Hepatocyte (in vitro differentiated cells): ENCODE results near the gene ARMH4. TPM values are rescaled to one million over a fixed set of nuclear protein-coding genes. Genes with fewer than 3 reads are reported as not detected.

Experiments used
- DNase-seq: peaks from one replicate; pipeline ENCODE4 v3.0.0-alpha.2; 2016; ENCODE audit warnings: low spot score
- H2AFZ ChIP-seq: fragments of 200-600 bp; sonication (generic); 2 replicates; pipeline ENCODE4 v1.6.0; 2016; ENCODE audit warnings: antibody characterized with exemption, mild to moderate bottlenecking
- H3K27ac ChIP-seq: fragments of 200-600 bp; sonication (generic); 2 replicates; pipeline ENCODE4 v1.5.1; 2016; ENCODE audit warnings: mild to moderate bottlenecking
- H3K27me3 ChIP-seq: fragments of 200-600 bp; sonication (generic); 2 replicates; pipeline ENCODE4 v1.6.1; 2016
- H3K36me3 ChIP-seq: fragments of 200-600 bp; sonication (generic); replicated peaks from 2 replicates; pipeline ENCODE4 v1.5.1; 2016; ENCODE audit warnings: low read depth; ENCODE audit not compliant: insufficient read depth
- H3K4me1 ChIP-seq: fragments of 200-600 bp; sonication (generic); 2 replicates; pipeline ENCODE4 v1.5.1; 2016; ENCODE audit warnings: mild to moderate bottlenecking, moderate library complexity; ENCODE audit not compliant: insufficient read depth
- H3K4me2 ChIP-seq: fragments of 200-600 bp; sonication (generic); 2 replicates; pipeline ENCODE4 v1.6.0; 2016
- H3K4me3 ChIP-seq: fragments of 200-600 bp; sonication (generic); 2 replicates; pipeline ENCODE4 v1.5.1; 2016; ENCODE audit warnings: mild to moderate bottlenecking
- H3K79me2 ChIP-seq: fragments of 200-600 bp; sonication (generic); 2 replicates; pipeline ENCODE4 v1.6.0; 2017; ENCODE audit warnings: mild to moderate bottlenecking
- H3K9me2 ChIP-seq: fragments of 200-600 bp; sonication (generic); replicated peaks from 2 replicates; pipeline ENCODE4 v1.6.0; 2017; ENCODE audit warnings: mild to moderate bottlenecking; ENCODE audit not compliant: insufficient read depth
- H3K9me3 ChIP-seq: fragments of 200-600 bp; sonication (generic); 2 replicates; pipeline ENCODE4 v1.5.1; 2016; ENCODE audit warnings: low read depth, mild to moderate bottlenecking
- H4K20me1 ChIP-seq: fragments of 200-600 bp; sonication (generic); 2 replicates; pipeline ENCODE4 v1.6.0; 2016; ENCODE audit warnings: mild to moderate bottlenecking; ENCODE audit not compliant: insufficient read depth, poor library complexity, severe bottlenecking
- EZH2 ChIP-seq: fragments of 200-600 bp; sonication (generic); IDR thresholded peaks from 2 replicates; pipeline ENCODE4 v1.6.1; 2016; ENCODE audit warnings: antibody characterized with exemption, mild to moderate bottlenecking, borderline replicate concordance
- EZH2phosphoT487 ChIP-seq: fragments of 200-600 bp; sonication (generic); IDR thresholded peaks from one replicate; pipeline ENCODE4 v1.6.1; 2018; ENCODE audit warnings: antibody characterized with exemption, mild to moderate bottlenecking, low read depth, moderate library complexity; ENCODE audit not compliant: unreplicated experiment, severe bottlenecking
- WGBS: methylation state at CpG from one replicate; pipeline ENCODE4 v1.1.6; 2016; ENCODE audit warnings: low lambda C conversion rate; ENCODE audit errors: missing lambda C conversion rate; 5-methylcytosine and 5-hydroxymethylcytosine counted together
- polyA plus RNA-seq: library from polyadenylated mRNA; unstranded; fragments of >200 nt; fragmentation: Nextera tagmentation; extraction: Ambion mirVana; gene quantifications from 2 replicates; pipeline ENCODE4 v1.2.1, GENCODE V29; 2016
- total RNA-seq: library from RNA; depleted of rRNA; stranded (reverse); fragments of >200 nt; gene quantifications from 2 replicates; pipeline ENCODE4 v1.2.3, GENCODE V29; 2014
- TF ChIP-seq, protein P1 (sequence below): fragments of 200-600 bp; sonication (generic); IDR thresholded peaks from 2 replicates; pipeline ENCODE4 v1.5.1; 2016; ENCODE audit warnings: antibody characterized with exemption, mild to moderate bottlenecking; ENCODE audit not compliant: poor library complexity

Gene ARMH4
- total and polyA plus RNA-seq, 2 experiments from 2014 or later: 6.6 to 11.3 TPM

GRCh38 chr14:58055497-58056010, 96.5 kb downstream of the ARMH4 start:
- H4K20me1 ChIP-seq: no peaks in the 10 kb centered on the region

DNA sequence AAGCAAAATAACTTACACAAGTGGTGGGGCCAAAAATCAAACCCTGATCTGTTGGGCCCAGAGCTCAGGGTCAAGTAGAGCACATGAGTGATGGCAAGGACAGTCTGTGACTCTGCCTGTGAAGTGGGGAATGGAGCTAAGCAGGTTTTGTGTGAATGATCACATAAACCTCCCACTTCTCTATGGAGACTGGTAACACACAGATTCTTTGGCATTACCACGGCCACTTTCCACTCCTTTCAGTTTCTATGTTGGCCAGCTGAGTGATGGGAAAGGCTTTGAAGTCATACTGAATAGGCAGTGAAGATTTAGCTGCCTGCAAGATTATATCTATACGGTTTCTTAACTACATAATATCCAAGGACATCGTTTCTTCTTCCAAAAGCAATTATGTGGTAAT, 97.9 kb downstream of the ARMH4 start:
- H3K9me2 ChIP-seq: no peaks in the 10 kb centered on the region
- no peak for TF ChIP-seq EZH2
- TF ChIP-seq EZH2phosphoT487: no peak
- TF ChIP-seq, protein P1, sequence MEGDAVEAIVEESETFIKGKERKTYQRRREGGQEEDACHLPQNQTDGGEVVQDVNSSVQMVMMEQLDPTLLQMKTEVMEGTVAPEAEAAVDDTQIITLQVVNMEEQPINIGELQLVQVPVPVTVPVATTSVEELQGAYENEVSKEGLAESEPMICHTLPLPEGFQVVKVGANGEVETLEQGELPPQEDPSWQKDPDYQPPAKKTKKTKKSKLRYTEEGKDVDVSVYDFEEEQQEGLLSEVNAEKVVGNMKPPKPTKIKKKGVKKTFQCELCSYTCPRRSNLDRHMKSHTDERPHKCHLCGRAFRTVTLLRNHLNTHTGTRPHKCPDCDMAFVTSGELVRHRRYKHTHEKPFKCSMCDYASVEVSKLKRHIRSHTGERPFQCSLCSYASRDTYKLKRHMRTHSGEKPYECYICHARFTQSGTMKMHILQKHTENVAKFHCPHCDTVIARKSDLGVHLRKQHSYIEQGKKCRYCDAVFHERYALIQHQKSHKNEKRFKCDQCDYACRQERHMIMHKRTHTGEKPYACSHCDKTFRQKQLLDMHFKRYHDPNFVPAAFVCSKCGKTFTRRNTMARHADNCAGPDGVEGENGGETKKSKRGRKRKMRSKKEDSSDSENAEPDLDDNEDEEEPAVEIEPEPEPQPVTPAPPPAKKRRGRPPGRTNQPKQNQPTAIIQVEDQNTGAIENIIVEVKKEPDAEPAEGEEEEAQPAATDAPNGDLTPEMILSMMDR: no peak
- no peaks in the 10 kb centered on the region for H3K4me1 ChIP-seq
- H3K36me3 ChIP-seq: no peaks in the 10 kb centered on the region
- no peak for DNase-seq
- 77% methylated on average over 3 of the region's 3 CpGs for WGBS
- H3K79me2 ChIP-seq: no peaks in the 10 kb centered on the region
- H2AFZ ChIP-seq: no peak overlapping the region
- H3K27ac ChIP-seq: no peak overlapping the region
- no peaks in the 10 kb centered on the region for H4K20me1 ChIP-seq
- H3K27me3 ChIP-seq: no peaks in the 10 kb centered on the region
- H3K4me2 ChIP-seq: no peak overlapping the region
- no peak overlapping the region for H3K4me3 ChIP-seq
- no peaks in the 10 kb centered on the region for H3K9me3 ChIP-seq

More at GRCh38 chr14:58055497-58056010, 96.5 kb downstream of the ARMH4 start:
- Histone ChIP-seq H3K4me3 (no peak overlapping the region), H3K4me1 (no peaks in the 10 kb centered on the region), H3K27me3 (no peaks in the 10 kb centered on the region), H3K79me2 (no peaks in the 10 kb centered on the region), H3K27ac (no peak overlapping the region), H3K9me3 (no peaks in the 10 kb centered on the region), H3K9me2 (no peaks in the 10 kb centered on the region), H3K4me2 (no peak overlapping the region), H3K36me3 (no peaks in the 10 kb centered on the region), H2AFZ (no peak overlapping the region)
- no peak for DNase-seq
- no peak for TF ChIP-seq EZH2phosphoT487
- TF ChIP-seq EZH2: no peak
- TF ChIP-seq, protein P1: no peak

DNA sequence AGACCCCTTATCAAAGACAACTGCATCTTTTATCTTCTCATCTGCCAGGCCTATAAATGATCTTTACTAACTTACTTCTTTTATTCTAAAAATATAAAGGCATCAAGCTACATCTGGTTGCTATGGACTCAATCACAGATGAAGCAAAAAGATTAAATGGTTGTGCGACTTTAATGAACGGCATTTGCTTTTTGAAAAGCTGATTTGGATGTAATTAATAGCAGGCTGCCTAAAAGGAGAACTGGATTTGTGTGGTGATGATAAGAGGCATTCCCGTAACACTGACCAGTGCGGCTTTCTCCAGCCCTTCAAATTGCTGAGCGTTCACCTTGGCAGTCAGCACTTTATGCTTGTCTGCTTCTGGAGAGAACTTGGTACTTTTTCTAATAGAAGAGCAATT, 103.8 kb downstream of the ARMH4 start:
- no peaks in the 10 kb centered on the region for H3K9me3 ChIP-seq
- TF ChIP-seq, protein P1: no peak
- TF ChIP-seq EZH2phosphoT487: no peak
- no peak for TF ChIP-seq EZH2
- H3K36me3 ChIP-seq: no peaks in the 10 kb centered on the region
- no peak overlapping the region for H3K4me2 ChIP-seq
- H3K27ac ChIP-seq: no peak overlapping the region
- no peaks in the 10 kb centered on the region for H3K27me3 ChIP-seq
- no peak for DNase-seq
- no peak overlapping the region for H2AFZ ChIP-seq
- H4K20me1 ChIP-seq: no peaks in the 10 kb centered on the region
- no peaks in the 10 kb centered on the region for H3K4me1 ChIP-seq
- 61% methylated on average over 5 of the region's 5 CpGs for WGBS
- H3K4me3 ChIP-seq: no peak overlapping the region
- H3K79me2 ChIP-seq: no peaks in the 10 kb centered on the region
- H3K9me2 ChIP-seq: no peaks in the 10 kb centered on the region

DNA sequence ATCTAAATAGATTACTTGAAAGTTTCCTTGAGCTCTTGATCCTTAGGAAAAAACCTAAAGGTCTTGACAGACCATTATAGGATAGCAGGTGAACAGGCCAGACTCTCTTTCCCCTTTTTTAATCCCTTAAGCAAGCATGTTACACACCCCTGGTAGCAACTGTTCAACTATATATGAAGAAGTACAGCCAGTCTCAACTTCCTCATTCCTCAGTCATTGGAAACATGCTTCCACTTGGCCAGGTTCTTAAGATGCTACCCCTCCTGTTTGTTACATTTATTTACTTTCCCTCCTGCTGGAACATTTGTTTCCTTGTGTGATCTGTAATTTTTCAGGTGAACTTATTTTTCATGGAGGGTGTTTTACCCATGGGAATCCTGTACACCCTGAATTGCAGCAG, 124.1 kb downstream of the ARMH4 start:
- Histone ChIP-seq H3K27ac (no peak overlapping the region), H3K9me2 (no peaks in the 10 kb centered on the region), H2AFZ (no peak overlapping the region), H3K79me2 (no peaks in the 10 kb centered on the region), H4K20me1 (no peaks in the 10 kb centered on the region), H3K9me3 (no peaks in the 10 kb centered on the region), H3K4me1 (no peaks in the 10 kb centered on the region), H3K36me3 (no peaks in the 10 kb centered on the region), H3K27me3 (no peaks in the 10 kb centered on the region), H3K4me3 (no peak overlapping the region), H3K4me2 (no peak overlapping the region)
- DNase-seq: no peak
- TF ChIP-seq EZH2phosphoT487 (no peak), EZH2 (no peak)
- TF ChIP-seq, protein P1: no peak
